Stimulated activated naive CD8-positive, alpha-beta T cell treated with anti-CD3 and anti-CD28 coated beads, Interleukin-15, Interleukin-2, amounts not matched to agents 100 U/mL and 50 U/mL, for 24 hours (primary cell): ENCODE data around the gene ATOSA.
A peak's percentile ranks its signal among the peaks of the same experiment; 100 is the strongest.

Experiments
- ATAC-seq: fragments of 150-1000 bp; cut with Tn5 transposase; one replicate; pipeline ENCODE4 v1.10.0; 2021
- DNase-seq: peaks from one replicate; pipeline ENCODE4 v3.0.0; 2021

ATOSA gene

DNA sequence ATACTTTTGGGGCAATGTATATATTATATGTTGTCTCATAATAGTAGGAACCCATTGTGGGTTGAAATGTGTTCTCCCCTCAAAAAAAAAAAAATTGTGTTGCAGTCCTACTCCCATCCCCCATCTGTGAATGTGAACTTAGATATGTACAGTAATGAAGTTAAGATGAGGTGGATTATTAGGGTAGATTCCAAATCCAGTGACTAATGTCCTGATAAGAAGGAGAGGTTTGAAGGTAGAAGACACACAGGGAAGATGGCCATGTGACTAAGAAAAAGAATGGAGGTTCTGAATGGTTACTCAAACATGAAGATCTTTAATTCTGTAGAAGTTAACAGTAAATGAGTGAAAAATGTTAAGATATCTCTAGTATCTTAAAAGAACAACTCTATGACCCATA, 3.0 kb upstream of the ATOSA start:
- DNase-seq (no peak), ATAC-seq (no peak)

DNA sequence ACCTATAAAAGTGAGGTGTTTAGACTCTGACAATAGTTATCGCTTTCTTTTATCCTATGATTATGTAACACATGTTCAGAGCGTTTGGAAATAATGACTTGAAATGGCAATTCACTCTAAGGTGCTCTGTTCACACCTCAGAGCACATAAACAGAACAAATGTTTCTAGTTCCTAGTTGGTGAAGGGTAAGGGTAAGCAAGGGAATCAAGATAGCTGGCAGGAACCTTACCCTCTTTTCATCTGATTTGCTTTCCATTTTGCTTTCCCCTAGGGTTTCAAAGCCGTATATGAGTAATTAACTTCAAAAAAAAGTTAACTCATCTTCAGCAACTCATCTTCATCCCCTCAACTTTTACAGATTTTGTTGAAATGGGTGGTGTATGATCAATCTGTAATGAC, 2.3 kb upstream of the ATOSA start:
- no peak for ATAC-seq

DNA sequence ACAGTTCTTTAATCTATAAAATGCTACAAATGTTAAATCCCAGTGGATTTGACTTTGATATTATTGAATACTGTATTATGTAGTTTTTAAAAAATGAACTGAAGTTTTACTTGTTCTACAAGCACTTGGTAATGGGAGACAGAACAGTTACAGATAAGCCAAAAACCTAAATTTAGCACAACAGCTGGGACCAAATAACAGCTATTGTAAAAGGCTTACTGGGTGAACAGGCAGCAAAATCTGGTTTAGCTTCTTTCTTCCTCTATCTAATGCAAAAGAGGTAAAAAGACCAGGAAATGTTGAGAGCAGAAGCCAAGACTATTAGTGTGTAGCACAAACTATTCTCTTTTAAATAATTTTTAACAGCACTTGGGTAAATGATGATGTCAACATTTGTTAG, 1.6 kb upstream of the ATOSA start:
- DNase-seq (no peak), ATAC-seq (no peak)

More for the DNA sequence above, 2.3 kb upstream of the ATOSA start:
- no peak for DNase-seq

DNA sequence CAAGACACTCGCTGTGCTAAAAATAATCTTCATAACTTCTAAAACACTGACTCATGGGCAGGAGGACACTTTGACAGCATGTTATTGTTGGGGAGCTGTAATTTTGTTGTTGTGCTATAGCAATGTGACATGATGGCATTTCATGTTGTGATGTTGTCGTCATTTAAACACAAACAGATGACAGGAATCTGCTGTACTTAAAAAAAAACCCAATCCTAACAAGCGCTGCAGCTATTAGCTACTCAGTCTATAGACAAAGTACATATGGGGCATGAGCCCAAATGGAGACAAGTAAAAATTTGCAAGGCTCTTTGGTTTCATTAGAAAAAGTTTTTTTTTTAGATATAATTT, 828 bp upstream of the ATOSA start:
- ATAC-seq = no peak
- DNase-seq = no peak

DNA sequence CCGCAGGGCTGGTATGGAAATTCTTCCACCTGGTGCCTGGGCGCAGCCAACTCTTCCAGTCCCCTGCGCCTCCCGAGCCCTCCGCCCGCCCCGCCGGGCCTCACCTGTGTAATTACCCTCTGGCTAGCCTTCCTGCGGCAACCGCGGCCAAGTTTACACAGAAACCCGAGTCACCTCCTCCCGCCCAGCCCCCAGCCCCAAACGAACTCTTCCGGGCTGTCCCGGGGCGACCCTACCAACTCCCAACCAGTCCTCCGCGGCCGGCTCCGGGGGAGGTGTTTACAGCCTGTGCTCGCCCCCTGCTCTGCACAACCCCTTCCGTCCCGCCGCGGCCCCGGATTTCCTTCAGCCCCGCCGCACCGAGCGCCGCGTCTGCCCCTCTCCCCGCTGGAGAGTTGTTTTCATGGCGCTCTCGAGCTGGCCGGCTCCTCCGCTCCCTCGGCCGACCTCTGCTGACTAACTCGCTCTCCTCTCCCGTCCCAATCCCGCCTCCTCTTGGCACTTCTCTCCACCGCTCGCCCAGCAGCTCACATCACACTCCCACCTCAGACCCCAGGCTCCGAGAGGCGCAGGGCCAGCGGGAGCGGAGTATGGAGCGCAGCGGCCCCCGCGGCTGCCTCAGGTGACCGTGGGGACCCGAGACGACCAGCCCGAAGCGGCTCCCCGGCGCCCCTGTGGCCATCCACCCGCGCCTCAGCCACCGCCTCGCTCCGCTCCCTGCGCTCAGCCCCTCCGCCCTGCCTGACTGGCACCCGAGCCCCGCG, 538 bp downstream of the ATOSA start:
- DNase-seq = peak; percentile 66

DNA sequence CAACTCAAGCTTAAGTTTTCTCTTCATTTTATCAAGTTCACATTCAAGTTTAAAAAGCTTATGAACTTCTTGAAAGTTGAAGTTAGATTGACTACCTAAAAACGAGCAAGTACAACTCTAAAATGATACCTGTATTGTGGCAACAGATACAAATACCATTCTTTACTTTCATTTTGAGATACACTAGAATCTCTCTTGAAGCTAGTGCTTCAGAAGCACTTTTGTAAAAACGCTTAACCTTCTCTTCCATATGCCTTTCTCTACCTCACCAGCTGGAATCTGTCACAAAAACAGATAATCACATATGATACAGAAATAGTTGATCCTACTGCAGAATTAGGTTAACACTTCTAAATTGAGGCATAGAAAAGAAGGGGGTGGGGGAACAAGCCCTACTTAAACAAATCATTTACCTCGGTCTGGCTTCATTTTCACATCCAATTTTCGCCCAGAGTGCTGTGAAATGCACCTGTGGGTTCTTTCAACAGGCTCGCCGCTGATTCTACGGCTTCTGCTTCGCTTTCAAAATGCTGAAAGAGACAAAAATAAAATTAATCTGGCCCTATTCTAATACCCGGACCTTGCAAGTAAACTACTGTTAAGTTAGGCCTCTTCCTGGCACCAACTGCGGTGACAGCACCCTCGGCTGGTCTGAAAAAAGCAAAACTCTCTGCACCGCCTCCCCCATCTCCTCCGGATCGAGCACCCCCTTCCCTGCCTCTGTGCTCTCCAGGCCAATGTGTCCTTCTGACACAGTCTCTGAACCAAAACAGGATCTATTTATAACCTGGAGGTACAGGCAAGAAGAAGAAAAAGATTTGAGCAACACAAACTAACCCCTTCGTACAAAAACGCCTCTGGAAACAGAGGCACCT, 1.4 kb downstream of the ATOSA start:
- peak; percentile 38 for ATAC-seq
- DNase-seq = peak; percentile 60

More for the DNA sequence above, 538 bp downstream of the ATOSA start:
- peak; percentile 59 for ATAC-seq

DNA sequence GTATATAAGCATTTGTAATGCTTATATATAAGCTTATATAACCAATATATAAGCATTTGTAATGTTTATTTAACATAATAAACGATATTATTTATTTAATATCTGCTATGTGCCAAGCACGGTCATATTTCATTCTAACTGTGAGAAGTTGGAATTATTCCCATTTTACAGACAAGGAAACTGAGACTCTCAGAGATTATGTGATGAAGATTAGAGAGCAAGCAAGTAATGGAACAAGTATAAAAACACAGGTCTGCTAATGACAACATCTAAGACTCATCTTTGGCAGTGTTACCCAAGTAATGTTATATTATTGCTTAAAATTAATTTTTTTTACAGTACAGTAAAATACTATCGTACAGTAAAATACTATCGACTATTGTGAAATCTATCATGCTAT, 4.4 kb downstream of the ATOSA start:
- DNase-seq (no peak), ATAC-seq (no peak)

DNA sequence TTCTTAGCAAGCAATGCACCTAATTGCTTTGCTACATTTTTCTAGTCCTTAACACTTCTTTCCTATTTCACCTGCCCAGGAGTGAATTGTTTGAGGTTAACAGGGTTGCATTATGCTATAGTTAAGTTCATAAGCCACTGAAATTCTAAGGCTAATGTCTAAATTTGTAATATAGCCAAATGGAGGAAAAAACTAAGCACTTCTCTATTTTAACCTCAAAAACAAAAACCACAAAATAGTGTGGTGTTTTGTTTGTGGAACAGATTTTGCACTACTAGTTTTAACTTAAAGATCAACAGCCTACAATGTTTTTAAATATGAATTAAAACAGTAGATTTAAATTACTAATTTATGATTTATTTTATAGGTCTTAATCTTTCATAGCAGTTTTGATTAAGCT, 5.5 kb downstream of the ATOSA start:
- no peak for DNase-seq
- ATAC-seq = no peak

DNA sequence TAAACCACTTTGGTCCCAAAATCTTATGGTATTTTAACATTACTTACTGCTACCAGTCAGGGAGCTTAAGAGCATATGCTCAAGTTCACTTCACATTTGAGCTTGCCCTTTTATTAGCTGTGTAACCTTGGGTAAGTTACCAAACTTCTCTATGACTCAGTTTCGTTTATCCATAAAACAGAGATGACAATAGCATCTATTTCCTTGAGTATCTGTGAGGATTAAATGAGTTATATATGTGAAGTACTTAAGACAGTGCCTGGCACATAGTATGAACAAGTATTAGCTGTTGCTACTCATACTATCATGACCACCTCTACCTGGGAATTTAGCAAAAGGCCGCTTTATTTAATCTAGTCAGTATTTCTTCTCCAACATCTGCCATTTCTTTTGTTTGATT, 5.9 kb downstream of the ATOSA start:
- ATAC-seq = no peak
- no peak for DNase-seq

DNA sequence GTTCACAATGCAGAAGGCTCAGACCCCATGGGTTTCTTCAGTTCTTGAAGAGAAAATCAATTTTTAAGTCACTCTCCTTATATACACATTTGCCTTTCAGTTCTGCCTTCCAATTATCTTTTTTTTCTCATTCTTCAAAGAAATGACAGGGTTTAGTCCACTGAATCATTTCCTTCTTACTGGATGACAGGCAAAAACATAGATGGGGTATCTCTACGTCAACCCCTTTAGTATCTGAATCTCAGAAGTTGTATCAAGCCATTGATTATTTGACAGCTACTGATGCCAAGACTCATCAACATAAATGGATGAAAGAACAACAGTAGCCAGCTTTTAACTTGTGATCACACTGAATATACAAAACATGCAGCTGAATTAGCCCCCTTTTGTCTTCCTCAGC, 6.5 kb downstream of the ATOSA start:
- ATAC-seq (no peak), DNase-seq (no peak)

DNA sequence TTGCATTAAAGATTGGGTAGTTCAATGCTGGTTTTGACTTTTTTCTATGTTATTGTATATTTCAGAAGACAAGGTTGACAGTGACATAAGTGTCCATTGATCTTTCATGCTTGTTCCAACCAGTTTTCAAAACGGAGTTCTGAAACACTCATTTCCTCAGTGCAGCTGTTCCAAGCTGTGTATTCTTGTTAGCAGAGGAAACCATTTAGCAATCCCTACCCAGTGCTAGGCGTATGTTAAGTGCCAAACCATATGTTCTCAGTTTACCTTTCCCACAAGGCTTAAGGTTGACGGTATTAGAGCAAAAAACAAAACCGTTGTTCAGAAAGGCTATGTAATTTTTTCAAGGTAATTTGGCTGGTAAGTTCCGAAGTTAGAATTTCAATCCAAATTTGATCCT, 9.1 kb downstream of the ATOSA start:
- DNase-seq (no peak), ATAC-seq (no peak)

DNA sequence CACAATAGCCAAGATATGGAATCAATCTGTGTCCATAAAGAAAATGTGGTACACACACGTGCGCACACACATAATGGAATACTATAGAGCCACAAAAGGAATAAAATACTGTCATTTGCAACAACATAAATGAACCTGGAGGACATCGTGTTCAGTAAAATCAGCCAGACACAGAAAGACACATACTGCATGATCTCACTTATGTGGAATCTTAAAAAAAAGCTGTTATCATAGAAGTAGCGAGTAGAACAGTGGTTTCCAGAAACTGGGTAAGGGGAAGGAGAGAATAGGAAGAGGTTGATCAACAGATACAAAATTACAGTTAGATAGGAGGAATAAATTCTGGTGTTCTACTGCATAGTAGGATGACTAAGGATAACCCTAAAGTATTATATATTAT, 11.1 kb downstream of the ATOSA start:
- no peak for ATAC-seq

DNA sequence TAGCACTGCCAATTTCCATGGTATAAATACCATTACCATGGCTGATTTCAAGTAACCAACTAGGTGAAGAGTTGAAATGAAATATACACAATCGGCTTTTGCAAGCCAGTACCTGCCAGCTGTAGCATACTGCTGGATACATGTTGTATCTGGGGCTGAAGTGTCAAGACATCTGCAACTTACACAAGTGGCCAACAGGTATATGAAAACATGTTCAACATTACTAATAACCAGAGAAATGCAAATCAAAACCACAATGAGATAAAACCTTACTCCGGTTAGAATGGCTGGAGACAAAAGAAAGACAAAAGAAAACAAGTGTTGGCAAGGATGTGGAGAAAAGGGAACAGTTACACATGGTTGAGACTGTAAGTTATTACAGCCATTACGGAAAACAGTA, 11.6 kb downstream of the ATOSA start:
- DNase-seq = no peak
- no peak for ATAC-seq

More for the DNA sequence above, 11.1 kb downstream of the ATOSA start:
- no peak for DNase-seq

DNA sequence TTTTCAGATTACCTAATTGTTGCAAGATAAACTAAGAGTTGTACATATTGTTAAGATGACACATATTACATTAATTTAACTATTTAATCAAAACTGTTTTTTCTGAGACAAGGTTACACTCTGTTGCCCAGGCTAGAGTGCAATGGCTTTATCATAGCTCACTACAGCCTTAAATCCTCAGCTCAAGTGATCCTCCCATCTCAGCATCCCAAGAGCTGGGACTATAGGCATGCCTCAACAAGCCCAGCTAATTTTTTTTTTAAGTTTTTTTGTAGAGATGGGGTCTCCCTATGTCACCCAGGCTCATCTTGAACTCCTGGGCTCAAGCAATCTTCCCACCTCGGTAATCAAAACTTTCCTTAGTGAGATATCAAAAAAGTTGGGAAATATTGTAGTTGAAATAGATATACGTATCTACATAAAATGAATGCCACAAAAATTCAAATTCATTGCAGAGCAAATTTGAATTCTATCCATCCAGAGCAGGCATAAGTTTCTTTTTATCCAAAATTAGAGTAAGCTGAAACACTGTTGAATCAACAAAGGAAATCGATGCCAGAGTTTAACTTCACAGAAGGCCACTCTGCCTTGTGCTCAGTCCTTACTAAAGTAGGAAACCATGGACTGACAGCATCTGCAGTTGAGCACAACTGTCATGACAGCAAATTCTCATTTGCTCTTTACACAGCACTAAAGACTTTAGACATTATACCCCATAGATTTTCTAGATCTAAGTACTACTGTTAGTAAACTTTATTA, 15.5 kb downstream of the ATOSA start:
- DNase-seq (no peak), ATAC-seq (no peak)

DNA sequence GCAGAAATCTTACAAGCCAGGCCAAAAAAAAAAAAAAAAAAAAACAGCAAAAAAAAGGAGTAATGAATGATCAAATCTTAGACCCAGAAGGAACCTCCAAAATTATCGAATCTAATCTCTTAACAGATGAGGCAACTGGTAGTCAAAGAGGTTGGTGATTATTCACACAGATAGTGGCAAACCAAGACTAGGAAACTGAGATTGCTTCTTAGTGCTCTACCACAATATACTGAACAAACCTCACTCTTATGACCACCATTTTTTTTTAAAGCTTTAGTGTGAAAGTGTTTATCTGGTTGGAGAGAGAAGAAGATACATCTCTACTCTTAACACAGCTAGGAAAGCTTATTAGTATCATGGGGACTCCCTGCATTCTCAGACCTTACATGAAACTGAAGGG, 17.3 kb downstream of the ATOSA start:
- DNase-seq (no peak), ATAC-seq (no peak)

DNA sequence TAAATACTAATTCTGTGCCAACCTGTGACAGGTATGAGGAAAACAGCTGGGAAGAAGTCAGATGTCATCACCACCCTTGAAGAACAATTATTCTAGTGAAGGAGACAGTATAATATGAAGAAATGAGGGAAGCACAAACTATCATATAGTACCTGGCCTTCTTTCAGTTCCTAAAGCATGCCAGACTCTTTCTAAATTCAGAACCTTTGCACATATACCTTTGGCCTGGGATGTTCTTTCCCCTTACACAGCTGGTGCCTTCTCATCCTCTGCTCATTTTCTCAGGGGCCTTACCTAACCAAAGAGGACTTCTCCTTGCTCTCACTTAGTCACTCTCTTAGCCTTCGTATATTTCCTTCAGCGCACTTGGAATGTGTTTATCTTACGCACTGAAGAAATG, 19.0 kb downstream of the ATOSA start:
- ATAC-seq = no peak
- DNase-seq = no peak

DNA sequence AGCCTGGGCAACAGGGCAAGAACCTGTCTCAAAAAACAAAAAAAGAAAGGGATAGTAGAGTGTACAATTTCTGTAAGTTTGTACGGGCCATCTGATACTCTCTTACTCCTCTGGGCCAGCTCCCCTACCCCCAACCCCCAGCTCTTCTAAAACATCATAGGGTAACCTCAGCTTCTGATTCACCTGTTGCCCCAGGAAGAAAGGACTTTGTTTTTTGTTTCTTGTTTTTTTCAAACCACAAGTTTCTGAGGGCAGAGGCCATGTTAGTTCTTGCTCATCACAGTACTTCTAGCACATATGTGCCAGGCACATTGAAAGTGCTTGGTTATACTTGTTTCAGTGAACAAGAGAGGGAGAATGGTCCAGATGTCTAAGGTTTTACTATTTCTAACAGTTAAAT, 20.2 kb downstream of the ATOSA start:
- peak; percentile 90 for ATAC-seq
- DNase-seq = peak; percentile 6

DNA sequence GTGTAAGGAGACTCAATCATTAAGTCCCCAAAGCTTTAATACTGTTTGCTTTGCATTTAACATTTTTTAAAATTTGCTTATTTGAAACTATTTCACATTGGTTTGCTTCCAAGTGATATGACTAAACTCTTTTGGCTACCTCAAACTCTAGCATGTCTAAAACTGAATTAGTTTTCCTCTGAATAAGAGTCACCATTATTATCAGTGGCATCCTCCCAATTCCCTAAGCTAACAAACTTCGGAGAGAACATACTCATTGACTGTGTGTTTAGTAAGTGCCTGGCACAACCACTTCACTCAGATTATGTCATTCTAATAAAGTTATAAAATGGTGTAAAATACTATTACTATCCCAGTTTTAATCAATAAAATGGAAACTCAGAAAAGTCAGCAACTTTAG, 21.9 kb downstream of the ATOSA start:
- ATAC-seq (no peak), DNase-seq (no peak)

DNA sequence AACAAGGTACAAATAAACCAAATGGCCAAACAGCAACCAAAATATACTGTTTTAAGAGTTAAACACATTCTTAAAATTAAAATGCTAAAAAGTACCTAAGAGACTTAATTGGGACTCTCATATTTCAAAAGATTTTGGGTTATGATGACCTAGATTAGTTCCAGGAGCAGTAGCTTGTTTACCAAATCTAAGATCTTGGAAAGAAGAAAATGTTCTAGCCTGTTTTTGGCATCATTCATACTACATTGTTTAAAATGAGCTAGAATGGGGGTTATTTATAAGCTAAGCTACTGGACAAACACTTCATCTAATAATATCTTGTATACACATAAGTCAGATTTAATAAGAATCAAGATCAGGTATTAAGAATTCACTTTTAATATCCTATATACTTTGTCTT, 22.8 kb downstream of the ATOSA start:
- ATAC-seq (no peak), DNase-seq (no peak)

DNA sequence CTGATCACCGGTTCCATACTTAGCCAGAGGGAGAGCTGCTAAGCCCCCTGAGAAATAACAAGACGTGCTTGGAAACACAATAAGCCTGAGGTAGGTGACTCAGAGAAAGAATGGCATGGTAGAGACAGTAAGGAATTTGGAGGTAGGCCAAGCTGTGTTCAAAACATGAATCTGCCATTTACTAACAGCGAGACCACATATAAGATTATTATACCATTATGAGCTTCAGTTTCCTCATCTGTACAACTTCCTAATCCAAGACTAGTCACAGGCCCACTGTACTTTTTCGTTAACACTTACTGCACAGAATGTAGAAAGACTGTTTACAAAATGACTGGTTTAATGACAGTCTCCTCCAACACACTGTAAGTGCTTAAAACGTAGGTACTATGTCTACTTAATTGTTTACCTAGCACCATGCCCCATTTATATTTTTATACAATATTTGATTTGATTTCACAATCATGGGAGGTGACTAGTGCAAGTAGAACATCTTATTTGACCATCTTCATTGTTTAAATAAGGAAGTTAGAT, 25.7 kb downstream of the ATOSA start:
- DNase-seq (no peak), ATAC-seq (no peak)

DNA sequence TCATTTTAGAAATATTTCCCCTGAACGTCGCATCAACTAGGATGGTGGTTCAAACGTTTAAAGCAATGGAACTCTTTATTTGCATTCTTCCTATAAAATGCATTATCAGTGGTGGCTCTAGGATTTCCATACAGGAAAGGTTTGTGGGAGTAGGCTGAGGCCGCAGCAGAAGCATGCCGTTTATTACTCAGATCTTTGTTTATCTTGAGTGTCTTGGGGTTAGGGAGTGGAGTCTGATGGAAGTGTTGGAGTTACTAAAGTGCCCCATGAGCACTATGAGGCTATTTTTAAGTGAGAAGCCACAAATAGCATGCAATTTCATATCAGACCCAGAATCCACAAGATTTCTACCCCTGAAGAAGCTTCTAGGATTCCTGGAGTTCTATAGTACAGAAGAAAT, 26.2 kb downstream of the ATOSA start:
- DNase-seq = no peak
- ATAC-seq = no peak

DNA sequence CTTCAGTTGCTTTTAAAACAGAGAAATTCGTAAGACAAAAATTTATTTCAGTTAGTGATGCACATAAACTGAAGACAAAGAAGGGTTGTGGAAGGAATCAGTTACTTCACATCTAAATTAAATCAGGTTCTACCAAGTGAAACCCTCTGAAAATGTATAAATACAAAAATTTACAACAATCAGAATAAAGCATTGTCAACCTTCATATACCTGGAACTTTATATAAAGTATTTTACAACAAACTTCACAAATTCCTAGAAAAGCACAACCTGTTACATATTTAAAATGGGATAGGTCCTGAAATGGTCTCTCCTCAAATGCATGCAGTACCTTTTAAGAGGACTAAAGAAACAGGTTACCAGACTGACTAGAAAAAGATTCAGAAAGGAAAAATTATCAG, 26.9 kb downstream of the ATOSA start:
- no peak for ATAC-seq

DNA sequence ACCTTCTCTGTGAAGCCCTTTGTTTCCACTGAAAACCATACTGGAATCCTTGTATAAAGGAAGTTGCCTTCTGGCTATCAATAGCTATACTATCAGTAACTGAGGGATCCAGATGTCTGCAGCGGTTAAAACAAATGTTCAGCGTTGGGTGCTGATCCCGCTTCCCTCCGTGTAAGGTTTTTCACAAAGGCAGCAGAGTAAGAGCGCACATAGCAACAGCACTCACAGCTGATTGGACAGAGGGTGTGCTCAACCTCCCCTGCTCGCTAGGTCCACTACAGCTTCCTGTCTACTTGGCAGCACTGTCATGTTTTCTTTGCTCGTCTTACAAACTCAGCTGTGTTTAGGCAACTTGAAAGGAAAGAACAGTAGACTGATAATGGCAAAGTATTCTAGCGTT, 27.3 kb downstream of the ATOSA start:
- DNase-seq = peak; percentile 25
- ATAC-seq = peak; percentile 87

More for the DNA sequence above, 26.9 kb downstream of the ATOSA start:
- no peak for DNase-seq
